ENCODE results near the gene AP1M2.

Gene AP1M2

GRCh38 chr19:10611907-10612306, 24.8 kb upstream of the AP1M2 start:
- Mint-ChIP-seq H3K27me3 (no peaks in the 10 kb centered on the region), H3K27ac (no peak overlapping the region), H3K4me1 (peaks cover 45% of the 10 kb centered on the region)

DNA sequence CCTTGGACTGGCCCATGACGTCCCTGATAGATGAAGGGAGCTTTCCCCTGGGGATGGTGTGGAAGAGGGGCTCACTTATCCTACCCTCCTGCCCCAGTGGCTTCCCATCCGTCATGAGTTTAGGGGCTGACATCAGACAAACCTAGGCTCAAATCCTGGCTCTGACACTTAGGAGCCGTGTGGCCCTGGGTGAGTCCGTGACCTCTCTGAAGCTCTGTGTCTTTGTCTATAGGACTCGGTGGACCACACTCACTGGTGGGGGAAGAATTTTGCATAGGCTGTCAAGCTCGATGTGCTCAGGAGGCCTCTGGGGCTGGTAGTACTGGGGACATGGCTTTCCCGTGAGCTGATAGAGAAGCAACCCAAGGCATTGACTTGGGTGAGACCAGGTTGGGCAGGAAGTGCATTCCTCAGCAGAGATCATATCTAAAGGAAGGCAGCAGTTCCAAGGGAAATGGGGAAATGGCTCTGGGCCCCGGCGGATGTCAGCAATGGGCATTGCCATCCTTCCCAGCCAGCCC, 17.4 kb upstream of the AP1M2 start:
- H3K4me1 Mint-ChIP-seq = peaks cover 31% of the 10 kb centered on the region
- no peaks in the 10 kb centered on the region for H3K9me3 Mint-ChIP-seq
- no peaks in the 10 kb centered on the region for H3K36me3 Mint-ChIP-seq
- peak overlapping the region; percentile 100 for H3K27ac Mint-ChIP-seq
- H3K4me3 Mint-ChIP-seq = peak overlapping the region; percentile 96
- no peaks in the 10 kb centered on the region for H3K27me3 Mint-ChIP-seq

More at GRCh38 chr19:10611907-10612306, 24.8 kb upstream of the AP1M2 start:
- no peaks in the 10 kb centered on the region for H3K36me3 Mint-ChIP-seq
- no peak overlapping the region for H3K4me3 Mint-ChIP-seq
- no peaks in the 10 kb centered on the region for H3K9me3 Mint-ChIP-seq

DNA sequence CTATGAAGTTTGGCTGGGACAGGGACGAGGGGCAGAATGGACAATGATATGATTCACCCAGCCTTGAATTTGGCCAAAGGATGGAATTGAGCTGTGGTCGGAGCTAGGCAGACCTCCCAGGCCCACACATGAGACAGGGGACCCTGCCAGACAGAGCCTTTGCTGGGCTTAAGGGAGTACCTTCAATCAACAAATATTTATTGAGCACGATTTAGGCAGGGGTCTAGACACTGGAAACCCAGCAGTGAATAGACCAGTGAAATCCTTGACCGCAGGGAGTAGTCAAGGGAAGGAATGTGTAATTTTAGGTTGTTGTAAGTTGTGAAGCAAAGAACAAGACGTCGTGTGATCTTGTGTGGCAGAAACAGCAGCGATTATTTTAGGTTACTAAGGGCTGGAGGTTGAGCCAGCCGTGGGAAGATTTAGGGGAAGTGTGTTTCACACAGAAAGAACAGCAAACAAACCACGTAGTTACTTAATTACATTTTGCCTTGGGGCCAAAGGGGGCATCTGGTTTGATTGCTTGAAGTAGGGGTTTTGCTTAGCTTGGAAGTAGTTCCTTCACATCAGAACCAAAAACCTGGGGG, 16.9 kb upstream of the AP1M2 start:
- Mint-ChIP-seq H3K36me3 (no peaks in the 10 kb centered on the region), H3K4me3 (peak overlapping the region; percentile 96), H3K27me3 (no peaks in the 10 kb centered on the region), H3K4me1 (peaks cover 31% of the 10 kb centered on the region), H3K9me3 (no peaks in the 10 kb centered on the region), H3K27ac (peak overlapping the region; percentile 100)

- H3K4me1 Mint-ChIP-seq = peaks cover 30% of the 10 kb centered on the region
- H3K27me3 Mint-ChIP-seq = no peaks in the 10 kb centered on the region
- peak overlapping the region; percentile 100 for H3K27ac Mint-ChIP-seq
- H3K36me3 Mint-ChIP-seq = no peaks in the 10 kb centered on the region
- peak overlapping the region; percentile 96 for H3K4me3 Mint-ChIP-seq
- H3K9me3 Mint-ChIP-seq = no peaks in the 10 kb centered on the region
These were observed 16.2 kb upstream of the AP1M2 start for GRCh38 chr19:10603084-10603872.

- Mint-ChIP-seq H3K9me3 (no peaks in the 10 kb centered on the region), H3K4me3 (peak overlapping the region; percentile 96), H3K4me1 (peaks cover 27% of the 10 kb centered on the region), H3K27me3 (no peaks in the 10 kb centered on the region), H3K27ac (peak overlapping the region; percentile 100), H3K36me3 (no peaks in the 10 kb centered on the region)
These were observed 15.4 kb upstream of the AP1M2 start for GRCh38 chr19:10602330-10603083.

DNA sequence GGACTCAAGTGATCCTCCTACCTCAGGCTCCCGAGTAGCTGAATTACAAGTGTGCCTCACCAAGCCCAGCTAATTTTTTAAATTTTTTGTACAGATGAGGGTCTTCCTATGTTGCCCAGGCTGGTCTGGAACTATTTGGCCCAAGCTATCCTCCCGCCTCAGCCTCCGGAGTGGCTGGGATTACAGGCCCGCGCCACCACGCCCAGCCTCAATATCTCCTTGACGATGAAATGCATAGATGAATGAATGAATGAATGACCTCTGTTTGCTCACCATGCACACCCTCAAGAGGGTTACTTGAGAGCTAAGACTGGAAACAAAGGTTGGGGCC, 14.9 kb upstream of the AP1M2 start:
- H3K27ac Mint-ChIP-seq = peak overlapping the region; percentile 84
- H3K27me3 Mint-ChIP-seq = no peaks in the 10 kb centered on the region
- peak overlapping the region; percentile 80 for H3K4me3 Mint-ChIP-seq

GRCh38 chr19:10600149-10600548, 13.0 kb upstream of the AP1M2 start:
- Mint-ChIP-seq H3K4me1 (peaks cover 28% of the 10 kb centered on the region), H3K4me3 (no peak overlapping the region), H3K27me3 (no peaks in the 10 kb centered on the region), H3K27ac (no peak overlapping the region), H3K9me3 (no peaks in the 10 kb centered on the region), H3K36me3 (no peaks in the 10 kb centered on the region)

More for the DNA sequence above, 14.9 kb upstream of the AP1M2 start:
- Mint-ChIP-seq H3K4me1 (peaks cover 25% of the 10 kb centered on the region), H3K36me3 (no peaks in the 10 kb centered on the region), H3K9me3 (no peaks in the 10 kb centered on the region)

- H3K27me3 Mint-ChIP-seq = no peaks in the 10 kb centered on the region
These were observed 6.9 kb upstream of the AP1M2 start for GRCh38 chr19:10593820-10594637.

GRCh38 chr19:10593148-10593547, 6.0 kb upstream of the AP1M2 start:
- Mint-ChIP-seq H3K4me1 (peaks cover 10% of the 10 kb centered on the region), H3K4me3 (no peak overlapping the region), H3K27me3 (no peaks in the 10 kb centered on the region), H3K9me3 (no peaks in the 10 kb centered on the region), H3K27ac (no peak overlapping the region), H3K36me3 (no peaks in the 10 kb centered on the region)

More at GRCh38 chr19:10593820-10594637, 6.9 kb upstream of the AP1M2 start:
- Mint-ChIP-seq H3K9me3 (no peaks in the 10 kb centered on the region), H3K27ac (no peak overlapping the region), H3K4me3 (no peak overlapping the region), H3K36me3 (no peaks in the 10 kb centered on the region), H3K4me1 (peaks cover 10% of the 10 kb centered on the region)

DNA sequence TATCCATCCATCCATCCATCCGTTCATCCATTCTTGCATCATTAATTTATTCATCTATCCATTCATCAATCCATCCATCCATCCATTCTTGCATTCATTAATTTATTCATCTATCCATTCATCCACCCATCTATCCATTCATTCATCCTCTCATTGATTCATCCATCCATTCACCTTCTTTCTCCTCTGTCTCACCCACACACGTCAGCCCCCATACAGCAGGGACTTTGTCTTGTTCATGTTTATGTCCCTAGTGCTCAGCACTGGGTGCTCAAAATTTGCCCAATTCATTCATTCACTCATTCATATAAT, 683 bp upstream of the AP1M2 start:
- no peaks in the 10 kb centered on the region for H3K9me3 Mint-ChIP-seq
- H3K27me3 Mint-ChIP-seq = peaks cover 5% of the 10 kb centered on the region
- H3K27ac Mint-ChIP-seq = no peak overlapping the region
- no peak overlapping the region for H3K4me3 Mint-ChIP-seq
- peaks cover 2% of the 10 kb centered on the region for H3K36me3 Mint-ChIP-seq
- peaks cover 8% of the 10 kb centered on the region for H3K4me1 Mint-ChIP-seq

DNA sequence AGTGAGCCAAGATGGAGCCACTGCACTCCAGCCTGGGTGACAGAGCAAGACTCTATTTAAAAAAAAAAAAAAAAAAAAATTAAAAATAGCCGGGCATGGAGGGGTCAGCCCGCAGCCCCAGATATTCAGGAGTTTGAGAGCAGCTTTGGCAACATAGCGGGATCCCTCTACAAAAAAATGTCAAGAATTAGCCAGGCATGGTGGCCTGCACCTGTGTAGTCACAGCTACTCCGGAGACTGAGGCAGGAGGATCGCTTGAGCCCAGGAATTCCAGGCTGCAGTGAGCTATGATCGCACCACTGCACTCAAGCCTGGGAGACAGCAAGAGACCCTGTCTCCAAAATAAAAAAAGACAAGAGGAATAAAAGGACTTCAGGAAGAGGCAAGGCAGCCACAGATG, 716 bp downstream of the AP1M2 start:
- H3K27ac Mint-ChIP-seq = no peak overlapping the region

GRCh38 chr19:10583036-10583776, 3.9 kb downstream of the AP1M2 start:
- Mint-ChIP-seq H3K27ac (no peak overlapping the region), H3K27me3 (peaks cover 5% of the 10 kb centered on the region), H3K36me3 (peaks cover 2% of the 10 kb centered on the region), H3K4me1 (peaks cover 13% of the 10 kb centered on the region), H3K9me3 (no peaks in the 10 kb centered on the region), H3K4me3 (no peak overlapping the region)

More for the DNA sequence above, 716 bp downstream of the AP1M2 start:
- H3K9me3 Mint-ChIP-seq = no peaks in the 10 kb centered on the region
- H3K36me3 Mint-ChIP-seq = peaks cover 2% of the 10 kb centered on the region
- peaks cover 5% of the 10 kb centered on the region for H3K27me3 Mint-ChIP-seq
- H3K4me1 Mint-ChIP-seq = peaks cover 8% of the 10 kb centered on the region
- H3K4me3 Mint-ChIP-seq = no peak overlapping the region

- Mint-ChIP-seq H3K27me3 (no peaks in the 10 kb centered on the region), H3K4me3 (no peak overlapping the region), H3K27ac (no peak overlapping the region), H3K4me1 (peaks cover 6% of the 10 kb centered on the region), H3K36me3 (no peaks in the 10 kb centered on the region), H3K9me3 (no peaks in the 10 kb centered on the region)
These were observed 5.0 kb downstream of the AP1M2 start for GRCh38 chr19:10582091-10582490.

GRCh38 chr19:10580979-10581631, 6.0 kb downstream of the AP1M2 start:
- no peaks in the 10 kb centered on the region for H3K27me3 Mint-ChIP-seq
- H3K27ac Mint-ChIP-seq = no peak overlapping the region
- H3K4me1 Mint-ChIP-seq = peaks cover 6% of the 10 kb centered on the region
- H3K36me3 Mint-ChIP-seq = no peaks in the 10 kb centered on the region
- H3K4me3 Mint-ChIP-seq = peak overlapping the region; percentile 3
- H3K9me3 Mint-ChIP-seq = no peaks in the 10 kb centered on the region

All from activated naive CD4-positive, alpha-beta T cell treated with anti-CD3 and anti-CD28 coated beads, Interleukin-2, amount 50 U/mL, for 24 hours (primary cell).